ENCODE results near the gene CGNL1.
A peak's percentile ranks its signal among the peaks of the same experiment; 100 is the strongest.

Gene CGNL1

DNA sequence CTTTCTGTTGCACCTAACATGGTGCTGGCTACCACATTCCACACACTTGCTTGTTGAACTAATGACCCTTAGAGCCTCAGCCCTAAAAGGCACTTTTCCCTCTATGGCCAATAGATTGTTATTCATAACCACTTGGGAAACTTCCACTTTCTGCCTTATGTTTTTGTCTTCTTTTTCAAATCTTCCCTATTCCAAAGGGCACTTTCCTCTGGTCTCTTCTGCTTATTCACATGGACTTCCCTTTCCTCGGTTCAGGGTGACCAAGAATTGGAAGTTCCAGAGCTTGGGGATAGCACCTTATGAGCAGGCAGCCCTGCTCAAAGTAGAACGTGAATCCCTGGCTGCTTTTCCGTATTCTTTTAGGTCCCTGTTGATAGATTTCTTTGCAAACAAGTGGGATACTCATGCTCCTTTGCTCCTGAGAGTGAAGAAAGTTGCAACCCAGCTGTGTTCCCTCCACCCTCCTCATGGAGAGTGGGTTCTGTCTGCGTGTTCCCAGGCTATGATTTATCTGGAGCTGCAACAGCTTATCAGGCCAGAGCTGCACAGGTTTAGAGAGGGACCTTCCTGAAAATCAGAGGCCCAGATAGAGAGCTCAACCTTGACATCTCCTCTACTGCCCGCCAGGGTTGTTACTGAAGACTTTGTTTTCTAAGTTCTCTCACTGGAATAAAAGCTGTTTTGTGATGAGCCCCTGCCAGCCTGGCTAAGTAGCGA, 156.6 kb downstream of the CGNL1 start:
- ATAC-seq (ENCODE audit: insufficient read depth, low read depth): no peak
- Histone ChIP-seq H3K27ac (ENCODE audit: low read length) (no peak overlapping the region), H3K9ac (ENCODE audit: low read depth, low read length) (no peak overlapping the region), H3K27me3 (ENCODE audit: insufficient read depth, low read length, poor library complexity) (peaks cover 23% of the 10 kb centered on the region), H3K4me3 (ENCODE audit: low read depth in 1 of 2, low read length in 2 of 2) (no peak overlapping the region), H3K4me2 (ENCODE audit: insufficient read depth, low read length) (no peak overlapping the region), H3K79me2 (ENCODE audit: insufficient read depth, low read length) (no peaks in the 10 kb centered on the region), H4K20me1 (ENCODE audit: insufficient read depth, low read length) (no peaks in the 10 kb centered on the region), H3K36me3 (ENCODE audit: insufficient read depth, low read length) (no peaks in the 10 kb centered on the region), H2AFZ (ENCODE audit: low read depth, low read length) (no peak overlapping the region), H3K4me1 (ENCODE audit: insufficient read depth, low read length) (no peaks in the 10 kb centered on the region), H3K9me3 (ENCODE audit: insufficient read depth, low read length, severe bottlenecking) (no peaks in the 10 kb centered on the region)
- no peak for TF ChIP-seq EZH2 (IDR thresholded peaks at IDR 0.05; ENCODE audit: borderline replicate concordance, low read depth, low read length, severe bottlenecking)
- TF ChIP-seq, protein P1, sequence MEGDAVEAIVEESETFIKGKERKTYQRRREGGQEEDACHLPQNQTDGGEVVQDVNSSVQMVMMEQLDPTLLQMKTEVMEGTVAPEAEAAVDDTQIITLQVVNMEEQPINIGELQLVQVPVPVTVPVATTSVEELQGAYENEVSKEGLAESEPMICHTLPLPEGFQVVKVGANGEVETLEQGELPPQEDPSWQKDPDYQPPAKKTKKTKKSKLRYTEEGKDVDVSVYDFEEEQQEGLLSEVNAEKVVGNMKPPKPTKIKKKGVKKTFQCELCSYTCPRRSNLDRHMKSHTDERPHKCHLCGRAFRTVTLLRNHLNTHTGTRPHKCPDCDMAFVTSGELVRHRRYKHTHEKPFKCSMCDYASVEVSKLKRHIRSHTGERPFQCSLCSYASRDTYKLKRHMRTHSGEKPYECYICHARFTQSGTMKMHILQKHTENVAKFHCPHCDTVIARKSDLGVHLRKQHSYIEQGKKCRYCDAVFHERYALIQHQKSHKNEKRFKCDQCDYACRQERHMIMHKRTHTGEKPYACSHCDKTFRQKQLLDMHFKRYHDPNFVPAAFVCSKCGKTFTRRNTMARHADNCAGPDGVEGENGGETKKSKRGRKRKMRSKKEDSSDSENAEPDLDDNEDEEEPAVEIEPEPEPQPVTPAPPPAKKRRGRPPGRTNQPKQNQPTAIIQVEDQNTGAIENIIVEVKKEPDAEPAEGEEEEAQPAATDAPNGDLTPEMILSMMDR (IDR thresholded peaks at IDR 0.05; ENCODE audit: borderline replicate concordance, extremely low read depth, low read length, poor library complexity, severe bottlenecking): no peak
- DNase-seq: no peak

DNA sequence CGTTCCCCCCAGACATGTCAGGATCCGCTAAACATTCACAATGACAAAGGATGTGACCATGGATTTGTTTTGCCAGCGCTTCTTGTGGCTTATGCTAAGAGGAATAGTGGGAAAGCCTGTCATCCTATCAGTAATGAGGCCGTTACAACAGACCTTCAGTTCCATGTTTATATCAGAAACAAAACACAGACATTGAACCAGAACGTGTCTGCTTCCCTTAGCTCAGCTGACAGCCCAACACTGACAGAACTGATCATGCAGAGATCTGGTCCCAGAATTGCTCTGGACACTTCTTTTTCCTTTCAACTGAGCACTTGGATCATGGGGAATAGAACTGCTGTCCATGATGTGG, 157.1 kb downstream of the CGNL1 start:
- Histone ChIP-seq H3K4me2 (ENCODE audit: insufficient read depth, low read length) (no peak overlapping the region), H3K4me3 (ENCODE audit: low read depth in 1 of 2, low read length in 2 of 2) (no peak overlapping the region), H2AFZ (ENCODE audit: low read depth, low read length) (no peak overlapping the region), H3K9me3 (ENCODE audit: insufficient read depth, low read length, severe bottlenecking) (no peaks in the 10 kb centered on the region), H3K79me2 (ENCODE audit: insufficient read depth, low read length) (no peaks in the 10 kb centered on the region), H3K9ac (ENCODE audit: low read depth, low read length) (no peak overlapping the region), H4K20me1 (ENCODE audit: insufficient read depth, low read length) (no peaks in the 10 kb centered on the region), H3K27me3 (ENCODE audit: insufficient read depth, low read length, poor library complexity) (peaks cover 23% of the 10 kb centered on the region), H3K4me1 (ENCODE audit: insufficient read depth, low read length) (no peaks in the 10 kb centered on the region), H3K36me3 (ENCODE audit: insufficient read depth, low read length) (no peaks in the 10 kb centered on the region), H3K27ac (ENCODE audit: low read length) (no peak overlapping the region)
- no peak for TF ChIP-seq EZH2 (IDR thresholded peaks at IDR 0.05; ENCODE audit: borderline replicate concordance, low read depth, low read length, severe bottlenecking)
- TF ChIP-seq, protein P1 (IDR thresholded peaks at IDR 0.05; ENCODE audit: borderline replicate concordance, extremely low read depth, low read length, poor library complexity, severe bottlenecking): no peak
- DNase-seq (no peak), ATAC-seq (ENCODE audit: insufficient read depth, low read depth) (no peak)

DNA sequence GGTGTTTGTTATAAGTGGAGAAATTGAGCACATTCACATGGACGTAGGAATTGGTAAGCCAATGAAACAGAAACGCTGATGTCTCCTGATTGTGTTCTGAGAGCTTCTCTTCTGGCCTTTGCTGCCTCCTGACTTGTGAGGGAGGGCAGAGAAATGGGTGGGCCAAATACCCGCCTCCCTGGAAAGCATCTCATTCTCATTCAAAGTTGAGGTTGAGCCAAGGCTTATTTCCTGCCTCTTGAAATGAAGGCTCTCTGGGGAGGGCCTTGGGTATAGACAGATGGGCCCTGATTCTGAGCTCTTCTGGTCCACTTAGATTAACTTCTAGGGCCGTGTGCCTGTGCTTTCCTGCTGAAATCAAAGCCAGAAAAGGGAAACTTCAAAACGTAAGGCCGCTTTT, 158.0 kb downstream of the CGNL1 start:
- H3K36me3 ChIP-seq (ENCODE audit: insufficient read depth, low read length): no peaks in the 10 kb centered on the region

More for the DNA sequence above, 158.0 kb downstream of the CGNL1 start:
- Histone ChIP-seq H3K79me2 (ENCODE audit: insufficient read depth, low read length) (no peaks in the 10 kb centered on the region), H3K27me3 (ENCODE audit: insufficient read depth, low read length, poor library complexity) (peaks cover 23% of the 10 kb centered on the region), H3K4me3 (ENCODE audit: low read depth in 1 of 2, low read length in 2 of 2) (no peak overlapping the region), H4K20me1 (ENCODE audit: insufficient read depth, low read length) (no peaks in the 10 kb centered on the region), H3K4me2 (ENCODE audit: insufficient read depth, low read length) (no peak overlapping the region), H3K9ac (ENCODE audit: low read depth, low read length) (no peak overlapping the region), H3K4me1 (ENCODE audit: insufficient read depth, low read length) (no peaks in the 10 kb centered on the region), H3K9me3 (ENCODE audit: insufficient read depth, low read length, severe bottlenecking) (no peaks in the 10 kb centered on the region), H2AFZ (ENCODE audit: low read depth, low read length) (no peak overlapping the region), H3K27ac (ENCODE audit: low read length) (no peak overlapping the region)
- no peak for TF ChIP-seq EZH2 (IDR thresholded peaks at IDR 0.05; ENCODE audit: borderline replicate concordance, low read depth, low read length, severe bottlenecking)
- TF ChIP-seq, protein P1 (IDR thresholded peaks at IDR 0.05; ENCODE audit: borderline replicate concordance, extremely low read depth, low read length, poor library complexity, severe bottlenecking): no peak
- DNase-seq (peak; percentile 7), ATAC-seq (ENCODE audit: insufficient read depth, low read depth) (no peak)

Data from DND-41 (cell line).